Calu3 (cell line): ENCODE data around the gene SMAD3. TPM values are rescaled to one million over a fixed set of nuclear protein-coding genes. Genes with fewer than 3 reads are reported as not detected.

Source experiments
- BruUV-seq: library from RNA; stranded (reverse); fragments of 400-500 nt; replicated peaks from 2 replicates; lab custom pipeline; 2021; lab: Mats Ljungman, UMichigan
- CTCF ChIA-PET: fragments of 300-600 bp; sonication (Branson Sonifier 250); formaldehyde crosslinking; loops from one replicate; lab custom pipeline; 2022; ENCODE audit warnings: antibody characterized with exemption; lab: Charles Lee
- DNase-seq: peaks from one replicate; pipeline ENCODE4 v3.0.0; 2022
- H3K27ac Mint-ChIP-seq: one replicate; pipeline ENCODE4 v1.8.0; 2022; ENCODE audit warnings: mixed read lengths; ENCODE audit not compliant: unreplicated experiment
- H3K27me3 Mint-ChIP-seq: one replicate; pipeline ENCODE4 v1.8.0; 2022; ENCODE audit warnings: mixed read lengths; ENCODE audit not compliant: unreplicated experiment
- H3K36me3 Mint-ChIP-seq: one replicate; pipeline ENCODE4 v1.8.0; 2022; ENCODE audit warnings: mild to moderate bottlenecking, moderate library complexity, mixed read lengths; ENCODE audit not compliant: insufficient read depth, unreplicated experiment
- H3K4me1 Mint-ChIP-seq: one replicate; pipeline ENCODE4 v1.8.0; 2022; ENCODE audit warnings: mild to moderate bottlenecking, low read depth, mixed read lengths; ENCODE audit not compliant: unreplicated experiment
- H3K4me3 Mint-ChIP-seq: one replicate; pipeline ENCODE4 v1.8.0; 2022; ENCODE audit warnings: mild to moderate bottlenecking, low read depth, moderate library complexity, mixed read lengths; ENCODE audit not compliant: unreplicated experiment
- H3K9me3 Mint-ChIP-seq: one replicate; pipeline ENCODE4 v1.8.0; 2022; ENCODE audit warnings: low read depth, mixed read lengths; ENCODE audit not compliant: unreplicated experiment
- CTCF ChIP-seq: fragments of 200-600 bp; IDR thresholded peaks from one replicate; pipeline ENCODE4 v1.8.0; 2022; ENCODE audit warnings: antibody characterized with exemption; ENCODE audit not compliant: unreplicated experiment
- intact Hi-C: fragments of 100-400 bp; cut with micrococcal nuclease; formaldehyde crosslinking; loops from one replicate; pipeline ENCODE4 v1.10.0; 2022; ENCODE audit not compliant: unreplicated experiment
- total RNA-seq: library from RNA; stranded (reverse); gene quantifications from 2 replicates; pipeline ENCODE4 v1.2.3, GENCODE V29; 2022

Gene SMAD3
- total RNA-seq, 1 experiment from 2014 or later = 121 TPM

GRCh38 chr15:67156426-67156825 lies 91.0 kb downstream of the SMAD3 start:
- CTCF ChIA-PET = no interaction called here
- H3K36me3 Mint-ChIP-seq = peaks cover 55% of the 10 kb centered on the region
- peaks cover 56% of the 10 kb centered on the region for H3K4me1 Mint-ChIP-seq
- no peak for DNase-seq
- no TSS peak for BruUV-seq
- no peak overlapping the region for H3K4me3 Mint-ChIP-seq
- no peak for TF ChIP-seq CTCF
- H3K27ac Mint-ChIP-seq = no peak overlapping the region
- no peaks in the 10 kb centered on the region for H3K27me3 Mint-ChIP-seq
- no peaks in the 10 kb centered on the region for H3K9me3 Mint-ChIP-seq
- intact Hi-C loops = no loop called here

GRCh38 chr15:67156834-67157233 lies 91.4 kb downstream of the SMAD3 start:
- Mint-ChIP-seq H3K36me3 (peaks cover 59% of the 10 kb centered on the region), H3K9me3 (no peaks in the 10 kb centered on the region), H3K27ac (no peak overlapping the region), H3K4me1 (peaks cover 59% of the 10 kb centered on the region), H3K4me3 (no peak overlapping the region), H3K27me3 (no peaks in the 10 kb centered on the region)
- intact Hi-C loops = no loop called here
- TF ChIP-seq CTCF = no peak
- CTCF ChIA-PET = no interaction called here
- no TSS peak for BruUV-seq
- no peak for DNase-seq

GRCh38 chr15:67157521-67158252 lies 92.3 kb downstream of the SMAD3 start:
- Mint-ChIP-seq H3K4me1 (peaks cover 59% of the 10 kb centered on the region), H3K27me3 (no peaks in the 10 kb centered on the region), H3K9me3 (no peaks in the 10 kb centered on the region), H3K4me3 (no peak overlapping the region), H3K36me3 (peaks cover 52% of the 10 kb centered on the region), H3K27ac (no peak overlapping the region)
- CTCF ChIA-PET = no interaction called here
- TF ChIP-seq CTCF = no peak
- BruUV-seq = no TSS peak
- no peak for DNase-seq
- intact Hi-C loops = no loop called here

- CTCF ChIA-PET = no interaction called here
- H3K9me3 Mint-ChIP-seq = no peaks in the 10 kb centered on the region
- no peaks in the 10 kb centered on the region for H3K27me3 Mint-ChIP-seq
- no peak overlapping the region for H3K27ac Mint-ChIP-seq
- H3K36me3 Mint-ChIP-seq = peaks cover 47% of the 10 kb centered on the region
- intact Hi-C loops = no loop called here
- DNase-seq = no peak
- BruUV-seq = no TSS peak
- peaks cover 61% of the 10 kb centered on the region for H3K4me1 Mint-ChIP-seq
- no peak overlapping the region for H3K4me3 Mint-ChIP-seq
- TF ChIP-seq CTCF = no peak
These were observed 93.0 kb downstream of the SMAD3 start for GRCh38 chr15:67158367-67158766.
